Articular chondrocyte of knee joint (primary cell): ENCODE results near the gene ETFRF1. TPM values are rescaled to one million over a fixed set of nuclear protein-coding genes. Genes with fewer than 3 reads are reported as not detected.

Source experiments
- total RNA-seq: library from RNA; depleted of rRNA; stranded (reverse); fragments of >200 nt; gene quantifications from 2 replicates; pipeline ENCODE4 v1.2.3, GENCODE V29; 2012

Gene ETFRF1, protein sequence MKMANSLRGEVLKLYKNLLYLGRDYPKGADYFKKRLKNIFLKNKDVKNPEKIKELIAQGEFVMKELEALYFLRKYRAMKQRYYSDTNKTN
- 38.0 and 42.7 TPM in 2 replicates for total RNA-seq

DNA sequence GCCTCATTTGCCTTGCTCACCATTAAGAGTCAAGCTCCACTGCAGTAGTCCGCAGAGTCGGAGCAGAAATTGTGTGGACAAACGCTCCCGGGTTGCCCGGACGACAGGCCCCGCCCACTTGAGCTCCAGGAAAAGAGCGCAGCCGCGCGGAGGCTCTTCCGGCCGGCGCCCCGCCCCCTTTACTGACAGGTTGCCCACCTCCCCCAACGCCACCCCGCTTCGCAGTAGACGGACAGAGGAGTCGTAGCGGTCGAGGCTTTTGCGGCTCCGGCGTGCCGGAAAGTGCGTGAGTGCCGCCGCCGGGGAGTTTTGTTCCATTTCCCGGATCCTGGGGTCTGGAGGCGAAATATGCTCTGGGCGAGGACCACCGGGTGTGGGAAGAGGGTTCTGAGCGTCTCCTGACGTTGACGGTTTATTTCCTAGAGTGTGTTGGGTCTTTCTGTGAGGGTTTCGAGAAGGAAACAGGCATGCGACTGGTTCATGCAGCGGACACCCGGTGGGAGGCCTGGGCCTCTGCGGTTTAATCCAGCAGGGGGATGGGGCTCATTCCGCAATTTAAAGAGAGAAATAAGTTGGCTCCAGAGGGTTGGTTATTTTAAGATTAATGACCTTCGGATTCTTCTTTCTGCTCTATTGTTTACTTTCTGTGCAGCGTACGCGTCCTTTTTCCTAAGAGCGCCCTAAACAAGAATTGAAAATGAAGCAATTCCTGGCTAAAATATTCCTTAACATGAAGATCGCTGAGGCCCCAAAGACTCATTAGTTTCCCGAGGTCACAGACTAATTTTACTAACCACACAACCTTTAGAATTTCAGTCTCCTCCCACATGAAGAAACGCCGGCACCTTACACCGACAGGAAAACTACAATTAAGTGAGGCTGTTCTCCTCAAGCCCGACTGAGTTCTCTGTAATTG lies at the start of gene ETFRF1, which contains the start of gene DNAI7:
Gene ETFRF1, plus strand, starts transcription at position 182 of the 916 bp plus-strand sequence. CDS start 8,720 bp downstream, outside the sequence.
Gene DNAI7, minus strand, starts transcription at position 105 of the 916 bp plus-strand sequence. Its CDS starts 82 bp downstream, at position 23.

DNA sequence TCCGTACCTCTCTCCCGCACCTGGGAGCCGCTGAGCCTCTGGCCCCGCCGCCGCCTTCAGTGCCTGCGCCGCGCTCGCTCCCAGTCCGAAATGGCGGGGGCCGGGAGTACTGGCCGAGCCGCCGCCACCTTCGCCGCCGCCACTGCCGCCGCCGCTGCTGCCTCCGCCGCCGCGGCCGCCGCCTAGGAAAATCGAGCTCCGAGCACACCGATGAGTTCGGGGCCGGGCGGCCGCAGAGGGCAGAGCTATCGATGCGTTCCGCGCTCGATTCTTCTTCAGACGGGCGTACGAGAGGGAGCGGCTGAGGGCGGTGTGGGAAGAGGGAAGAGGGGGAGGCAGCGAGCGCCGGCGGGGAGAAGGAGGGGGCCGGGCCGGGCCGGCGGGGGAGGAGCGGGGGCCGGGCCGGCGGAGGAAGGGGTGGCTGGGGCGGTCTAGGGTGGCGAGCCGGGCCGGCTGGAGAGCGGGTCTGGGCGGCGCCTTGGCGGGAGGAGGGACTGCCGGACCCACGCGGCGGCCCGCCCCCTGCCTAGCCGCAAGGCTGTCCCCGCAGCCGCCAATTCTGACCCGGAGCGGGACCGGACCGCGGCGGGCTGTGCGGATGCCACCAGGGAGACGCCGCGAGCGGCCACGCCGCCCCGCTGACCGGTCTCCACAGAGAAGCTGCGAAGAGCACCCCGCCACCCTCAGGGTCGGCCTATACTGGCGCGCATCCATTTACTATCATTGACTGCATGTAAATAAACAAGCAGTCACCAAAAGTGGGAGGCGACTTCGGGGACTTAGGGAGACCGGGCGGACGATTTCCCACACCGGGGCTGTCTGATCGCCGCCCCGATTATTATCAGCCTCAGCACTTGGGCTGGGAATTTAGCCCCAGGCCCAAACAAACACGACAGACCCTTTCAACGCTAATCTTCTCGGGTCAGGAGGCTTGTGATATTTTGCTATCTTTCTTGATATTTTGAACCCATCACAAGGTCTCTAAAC lies 56.0 kb downstream of the ETFRF1 start, which contains the start of gene KRAS:
Gene KRAS, minus strand, starts transcription at position 186 of the 987 bp plus-strand sequence.

Other genes starting within 250 kb of the ETFRF1 start
- gene BCAT1, start 246.1 kb upstream of the ETFRF1 start, total RNA-seq = 127 and 150 TPM in 2 replicates
- gene DNAI7, start 77 bp upstream of the ETFRF1 start, total RNA-seq = 0.52 and 0.86 TPM in 2 replicates
- gene KRAS, start 55.7 kb downstream of the ETFRF1 start, total RNA-seq = 22.2 and 30.1 TPM in 2 replicates